Transverse colon (tissue), 4 donors: Measurements from ENCODE around the gene PSMD4. TPM values are rescaled to one million over a fixed set of nuclear protein-coding genes. Genes with fewer than 3 reads are reported as not detected.

Source experiments
- DNase-seq: peaks from one replicate; pipeline ENCODE4 v3.0.0-alpha.2; 2019
- H3K27ac ChIP-seq, 4 donors: fragments of 200-600 bp; sonication (generic); 2 replicates each; pipeline ENCODE4 v1.5.1; 2016 to 2018; ENCODE audit warnings: inconsistent platforms in 4 of 4
- H3K27me3 ChIP-seq: fragments of 200-600 bp; sonication (generic); 2 replicates; pipeline ENCODE4 v1.5.1; 2017; ENCODE audit warnings: inconsistent platforms
- H3K36me3 ChIP-seq, 4 donors: fragments of 200-600 bp; sonication (generic); 2 replicates each; pipeline ENCODE4 v1.5.1; 2017 to 2019; ENCODE audit warnings: inconsistent platforms in 4 of 4
- H3K4me1 ChIP-seq, 4 donors: fragments of 200-600 bp; sonication (generic); 2 replicates each; pipeline ENCODE4 v1.5.1; 2017 to 2020; ENCODE audit warnings: inconsistent platforms in 4 of 4
- H3K4me3 ChIP-seq, 4 donors: fragments of 200-600 bp; sonication (generic); 1 replicate in 1 of 4; 2 replicates in 3 of 4; pipeline versions ENCODE4 v1.5.1 to v1.6.1; 2017 to 2019; ENCODE audit warnings: inconsistent platforms in 4 of 4
- H3K9me3 ChIP-seq, 2 donors: fragments of 200-600 bp; sonication (generic); 2 replicates each; pipeline ENCODE4 v1.5.1; 2017 to 2019; ENCODE audit warnings: inconsistent platforms in 2 of 2
- EP300 ChIP-seq: sonication (generic); formaldehyde crosslinking; IDR thresholded peaks from one replicate; pipeline ENCODE4 v1.6.1; 2017; ENCODE audit warnings: antibody characterized with exemption, low read depth
- POLR2A ChIP-seq: fragments of 450-650 bp; IDR thresholded peaks from one replicate; pipeline ENCODE4 v1.6.1; 2016; ENCODE audit warnings: antibody characterized with exemption, mild to moderate bottlenecking, moderate library complexity
- POLR2AphosphoS5 ChIP-seq, 3 donors: sonication (generic); formaldehyde crosslinking; IDR thresholded peaks; one replicate each; pipeline ENCODE4 v1.6.1; 2016; ENCODE audit warnings: antibody characterized with exemption in 3 of 3
- WGBS, 2 donors: methylation state at CpG; one replicate each; pipeline ENCODE4 v1.1.5; 2018; ENCODE audit warnings: low coverage in 1 of 2; 5-methylcytosine and 5-hydroxymethylcytosine counted together
- in situ Hi-C, 4 donors: fragments of 200-750 bp; cut with MboI; loops; one replicate each; pipeline versions ENCODE4 v1.15.0 to v1.15.1; 2017; ENCODE audit warnings: low sequenced_read_pairs in 3 of 4, low pct_ligation_motif_present in 1 of 4, low pct_unique_long_range_greater_than_20kb in 1 of 4
- intact Hi-C: fragments of 100-400 bp; cut with DNase I; formaldehyde crosslinking; loops from one replicate; pipeline ENCODE4 v1.15.1; 2023; ENCODE audit warnings: low total_unique reads
- total RNA-seq, 4 donors: library from RNA; depleted of rRNA; stranded (reverse); fragments of >200 nt; gene quantifications; one replicate each; pipeline ENCODE4 v1.1.0, GENCODE V29; 2016
- TF ChIP-seq, protein P1 (sequence below), 5 experiments: fragments of 200-600 bp in 3 of 5; fragments of 450-650 bp in 2 of 5; sonication (generic) in 3 of 5; IDR thresholded peaks; 1 replicate in 2 of 5; 2 replicates in 3 of 5; pipeline ENCODE4 v1.5.1; 2016 to 2017; ENCODE audit warnings: antibody characterized with exemption in 5 of 5, inconsistent platforms in 3 of 5, mild to moderate bottlenecking in 2 of 5, moderate library complexity in 1 of 5

Gene PSMD4
- total RNA-seq, 4 donors from 2014 or later = 41.9 to 111 (median 79.5) TPM

DNA sequence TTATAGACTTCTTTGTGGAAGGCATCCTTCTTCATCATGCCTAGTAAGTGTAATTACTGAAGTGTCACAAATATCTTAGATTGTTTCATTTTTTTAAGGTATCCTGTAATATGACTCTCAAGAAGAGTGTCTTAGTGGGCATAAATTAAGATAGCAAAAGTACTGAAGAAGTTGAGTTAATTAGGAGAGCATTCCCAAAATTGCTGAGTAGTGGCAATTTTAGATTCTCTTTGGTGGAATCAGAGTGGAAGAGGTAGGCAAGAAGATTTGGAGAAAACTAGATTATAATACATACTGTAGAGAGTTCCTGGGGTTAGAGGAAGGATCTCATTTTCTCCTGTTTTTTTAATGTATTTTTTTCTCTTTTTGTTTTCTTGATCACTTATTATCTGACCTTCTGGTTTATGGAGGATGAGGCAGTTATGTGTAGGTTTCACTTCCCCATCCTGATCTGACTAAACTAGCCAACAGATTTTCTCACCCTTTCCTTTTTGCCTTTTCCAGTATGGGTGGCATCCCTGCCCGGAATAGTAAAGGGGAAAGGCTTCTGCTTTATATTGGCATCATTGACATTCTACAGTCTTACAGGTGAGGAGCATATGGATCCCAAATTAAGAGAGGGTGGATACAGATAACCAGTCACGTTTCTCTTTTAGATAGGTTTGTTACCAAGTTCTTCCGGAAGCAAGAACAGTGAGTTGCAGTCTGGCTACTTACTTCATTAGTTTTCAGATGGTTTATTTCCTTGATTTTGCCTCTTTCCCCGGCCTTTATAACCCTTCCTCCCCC, 16.7 kb upstream of the PSMD4 start:
- no peak overlapping the region for H3K4me3 ChIP-seq
- H3K27ac ChIP-seq = no peak overlapping the region
- no peaks in the 10 kb centered on the region for H3K27me3 ChIP-seq
- TF ChIP-seq EP300 = no peak
- no peak for TF ChIP-seq POLR2A
- no peak for TF ChIP-seq POLR2AphosphoS5 (IDR thresholded peaks at IDR 0.05)
- TF ChIP-seq, protein P1, sequence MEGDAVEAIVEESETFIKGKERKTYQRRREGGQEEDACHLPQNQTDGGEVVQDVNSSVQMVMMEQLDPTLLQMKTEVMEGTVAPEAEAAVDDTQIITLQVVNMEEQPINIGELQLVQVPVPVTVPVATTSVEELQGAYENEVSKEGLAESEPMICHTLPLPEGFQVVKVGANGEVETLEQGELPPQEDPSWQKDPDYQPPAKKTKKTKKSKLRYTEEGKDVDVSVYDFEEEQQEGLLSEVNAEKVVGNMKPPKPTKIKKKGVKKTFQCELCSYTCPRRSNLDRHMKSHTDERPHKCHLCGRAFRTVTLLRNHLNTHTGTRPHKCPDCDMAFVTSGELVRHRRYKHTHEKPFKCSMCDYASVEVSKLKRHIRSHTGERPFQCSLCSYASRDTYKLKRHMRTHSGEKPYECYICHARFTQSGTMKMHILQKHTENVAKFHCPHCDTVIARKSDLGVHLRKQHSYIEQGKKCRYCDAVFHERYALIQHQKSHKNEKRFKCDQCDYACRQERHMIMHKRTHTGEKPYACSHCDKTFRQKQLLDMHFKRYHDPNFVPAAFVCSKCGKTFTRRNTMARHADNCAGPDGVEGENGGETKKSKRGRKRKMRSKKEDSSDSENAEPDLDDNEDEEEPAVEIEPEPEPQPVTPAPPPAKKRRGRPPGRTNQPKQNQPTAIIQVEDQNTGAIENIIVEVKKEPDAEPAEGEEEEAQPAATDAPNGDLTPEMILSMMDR (IDR thresholded peaks at IDR 0.05) = no peak
- H3K4me1 ChIP-seq = no peaks in the 10 kb centered on the region
- no peak for DNase-seq
- 71 to 85% methylated on average over 2 to 4 of the region's 4 CpGs for WGBS, 2 donors
- intact Hi-C loops = no loop called here
- H3K9me3 ChIP-seq = no peaks in the 10 kb centered on the region
- in situ Hi-C loops = no loop called here
- H3K36me3 ChIP-seq = peaks cover 0 to 96% (median 46%) of the 10 kb centered on the region in 4 donors

DNA sequence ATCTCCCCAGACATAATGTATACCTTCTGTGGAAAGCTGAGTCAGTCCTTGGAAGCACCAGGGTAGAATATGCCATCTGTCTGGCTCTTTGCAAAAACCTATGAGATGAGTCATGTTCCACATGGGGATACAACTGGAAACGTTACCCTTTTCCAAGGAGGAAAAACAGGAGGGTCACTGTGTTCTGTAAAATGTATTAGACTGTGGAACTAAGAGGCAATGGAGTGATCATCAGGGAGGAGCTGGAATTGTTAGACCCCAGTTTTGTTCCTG, 16.1 kb upstream of the PSMD4 start:
- Histone ChIP-seq H3K4me1 (no peaks in the 10 kb centered on the region), H3K9me3 (no peaks in the 10 kb centered on the region), H3K27me3 (no peaks in the 10 kb centered on the region), H3K27ac (no peak overlapping the region), H3K4me3 (no peak overlapping the region), H3K36me3 (peaks cover 0 to 98% (median 46%) of the 10 kb centered on the region in 4 donors)
- intact Hi-C loops = no loop called here
- TF ChIP-seq, protein P1 (IDR thresholded peaks at IDR 0.05) = no peak
- in situ Hi-C loops = no loop called here
- WGBS, 2 donors = 17 to 65% methylated on average over 1 of the region's 1 CpG
- no peak for DNase-seq

DNA sequence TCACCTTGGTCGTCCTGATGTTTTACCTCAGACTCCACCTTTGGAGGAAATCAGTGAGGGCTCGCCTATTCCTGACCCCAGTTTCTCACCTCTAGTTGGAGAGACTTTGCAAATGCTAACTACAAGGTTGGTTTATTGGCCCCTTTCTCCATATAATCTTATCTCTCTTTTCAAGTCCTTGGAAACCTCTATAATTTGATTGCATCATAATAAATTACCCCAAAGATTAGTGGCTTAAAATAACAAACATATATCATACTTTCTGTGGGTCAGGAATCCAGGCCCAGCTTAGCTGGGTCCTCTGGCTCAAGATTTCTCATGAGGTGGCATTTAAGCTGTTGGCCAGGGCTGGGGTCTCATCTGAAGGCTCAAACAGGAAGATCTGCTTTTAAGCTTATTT, 12.1 kb upstream of the PSMD4 start:
- in situ Hi-C loops (loop anchor here in 1 of 4 donors (10.0 kb wide), 1 partner anchor 148 kb away; no protein-coding TSS in a partner anchor), intact Hi-C loops (no loop called here)
- H3K27ac ChIP-seq = no peak overlapping the region
- WGBS, 2 donors = 91 to 100% methylated on average over 2 of the region's 2 CpGs
- no peak overlapping the region for H3K4me3 ChIP-seq
- H3K4me1 ChIP-seq = no peaks in the 10 kb centered on the region
- no peak for TF ChIP-seq POLR2AphosphoS5 (IDR thresholded peaks at IDR 0.05)
- TF ChIP-seq, protein P1 (IDR thresholded peaks at IDR 0.05) = no peak
- no peak for TF ChIP-seq POLR2A
- no peak for TF ChIP-seq EP300
- H3K9me3 ChIP-seq = no peaks in the 10 kb centered on the region
- no peaks in the 10 kb centered on the region for H3K27me3 ChIP-seq
- H3K36me3 ChIP-seq = peaks cover 0 to 94% (median 42%) of the 10 kb centered on the region in 4 donors
- no peak for DNase-seq

DNA sequence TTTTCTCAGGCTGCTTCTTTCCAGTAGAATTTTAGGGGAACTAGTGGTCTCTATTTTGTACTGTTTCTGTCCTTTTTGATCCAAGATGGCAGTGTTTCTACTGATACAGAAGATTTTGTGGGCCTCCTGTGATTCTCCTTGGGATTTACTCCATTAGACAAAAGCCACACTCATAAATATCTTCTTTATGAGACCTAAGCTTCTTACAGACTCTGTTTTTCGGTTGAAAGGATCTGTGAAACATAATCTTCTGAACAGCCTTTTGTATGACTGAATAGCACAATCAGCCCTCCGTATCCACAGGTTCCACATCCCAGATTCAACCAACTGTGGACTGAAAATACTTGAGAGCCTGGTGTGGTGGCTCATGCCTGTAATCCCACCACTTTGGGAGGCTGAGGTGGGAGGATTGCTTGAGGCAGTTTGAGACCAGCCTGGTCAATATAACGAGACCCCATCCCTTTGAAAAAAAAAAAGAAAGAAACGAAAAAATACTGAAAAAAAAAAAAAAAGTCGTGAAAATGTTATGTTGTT, 10.8 kb upstream of the PSMD4 start:
- Histone ChIP-seq H3K27me3 (no peaks in the 10 kb centered on the region), H3K27ac (no peak overlapping the region), H3K4me1 (no peaks in the 10 kb centered on the region), H3K9me3 (no peaks in the 10 kb centered on the region), H3K36me3 (peaks cover 0 to 96% (median 42%) of the 10 kb centered on the region in 4 donors), H3K4me3 (no peak overlapping the region)
- in situ Hi-C loops (loop anchor here in 1 of 4 donors (10.0 kb wide), 1 partner anchor 149 kb away; no protein-coding TSS in a partner anchor), intact Hi-C loops (no loop called here)
- DNase-seq = no peak
- no peak for TF ChIP-seq POLR2AphosphoS5 (IDR thresholded peaks at IDR 0.05)
- 68 to 77% methylated on average over 4 to 5 of the region's 5 CpGs for WGBS, 2 donors
